GM04503 (cell line): ENCODE data around the gene ZNF74.
"Not testable (repeated sequence)": the region's sequence is repeated elsewhere in the genome, so short reads cannot be mapped to it uniquely, and the experiment has no call there.

Experiments
- DNase-seq: peaks from one replicate; pipeline ENCODE4 v3.0.0-alpha.2; 2012; ENCODE audit warnings: low read depth

The ZNF74 gene

DNA sequence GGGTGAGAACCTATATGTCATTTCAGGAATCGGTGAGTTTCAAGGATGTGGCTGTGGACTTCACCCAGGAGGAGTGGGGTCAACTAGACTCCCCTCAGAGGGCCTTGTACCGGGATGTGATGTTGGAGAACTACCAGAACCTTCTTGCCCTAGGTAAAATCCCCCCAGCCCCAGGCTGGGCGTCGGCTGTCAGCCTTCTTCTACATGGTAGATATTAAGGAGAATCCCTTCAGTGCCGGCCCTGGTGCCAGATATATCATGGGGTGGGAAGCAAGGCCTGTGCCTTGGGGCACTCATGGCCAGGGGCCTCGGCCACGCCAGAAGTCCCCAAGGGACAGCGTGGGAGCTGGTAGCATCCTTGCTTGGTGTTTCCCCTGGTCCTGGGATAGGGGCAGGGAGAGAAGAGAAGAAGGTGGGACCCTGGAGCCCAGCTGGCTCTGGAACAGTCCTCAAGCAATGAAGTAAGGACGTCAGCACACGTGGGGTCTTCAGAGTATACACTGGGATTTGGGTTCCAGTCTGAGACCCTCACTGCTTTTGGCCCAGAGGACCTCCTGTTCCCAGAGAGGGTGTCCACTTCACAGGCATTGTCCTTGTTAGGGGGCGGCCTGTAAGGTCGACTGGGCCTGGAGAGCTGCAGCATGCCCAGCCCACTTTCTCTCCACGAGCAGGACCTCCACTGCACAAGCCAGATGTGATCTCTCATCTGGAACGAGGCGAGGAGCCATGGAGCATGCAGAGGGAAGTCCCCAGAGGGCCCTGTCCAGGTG, 6.8 kb downstream of the ZNF74 start:
- DNase-seq = no peak

DNA sequence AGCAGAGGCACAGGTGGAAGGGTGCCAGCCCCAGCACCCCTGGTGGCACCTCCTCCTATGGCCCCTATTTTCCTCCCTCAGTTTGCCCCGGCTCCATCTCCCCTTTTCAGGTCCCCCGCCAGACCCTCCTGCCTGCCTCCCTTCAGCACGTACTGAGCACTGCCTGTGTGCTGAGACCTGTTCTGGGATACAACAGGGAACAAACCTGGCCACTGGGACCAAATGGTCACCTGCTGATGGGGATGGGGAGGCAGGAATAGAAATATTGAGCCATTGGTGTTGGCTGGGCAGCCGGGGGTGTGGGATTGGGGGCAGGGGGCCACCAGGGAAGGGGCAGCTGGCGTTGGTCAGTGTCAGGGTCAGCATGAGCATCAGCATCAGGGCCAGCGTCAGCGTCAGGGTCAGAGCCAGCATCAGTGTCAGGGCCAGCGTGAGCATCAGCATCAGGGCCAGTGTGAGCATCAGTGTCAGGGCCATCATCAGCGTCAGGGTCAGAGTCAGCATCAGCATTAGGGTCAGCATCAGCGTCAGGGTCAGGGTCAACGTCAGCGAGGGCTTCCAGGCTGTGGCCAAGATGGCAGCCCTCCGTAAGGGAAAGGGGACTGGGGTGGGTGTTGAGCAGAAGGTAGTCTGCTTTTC, 7.5 kb downstream of the ZNF74 start:
- no peak for DNase-seq

DNA sequence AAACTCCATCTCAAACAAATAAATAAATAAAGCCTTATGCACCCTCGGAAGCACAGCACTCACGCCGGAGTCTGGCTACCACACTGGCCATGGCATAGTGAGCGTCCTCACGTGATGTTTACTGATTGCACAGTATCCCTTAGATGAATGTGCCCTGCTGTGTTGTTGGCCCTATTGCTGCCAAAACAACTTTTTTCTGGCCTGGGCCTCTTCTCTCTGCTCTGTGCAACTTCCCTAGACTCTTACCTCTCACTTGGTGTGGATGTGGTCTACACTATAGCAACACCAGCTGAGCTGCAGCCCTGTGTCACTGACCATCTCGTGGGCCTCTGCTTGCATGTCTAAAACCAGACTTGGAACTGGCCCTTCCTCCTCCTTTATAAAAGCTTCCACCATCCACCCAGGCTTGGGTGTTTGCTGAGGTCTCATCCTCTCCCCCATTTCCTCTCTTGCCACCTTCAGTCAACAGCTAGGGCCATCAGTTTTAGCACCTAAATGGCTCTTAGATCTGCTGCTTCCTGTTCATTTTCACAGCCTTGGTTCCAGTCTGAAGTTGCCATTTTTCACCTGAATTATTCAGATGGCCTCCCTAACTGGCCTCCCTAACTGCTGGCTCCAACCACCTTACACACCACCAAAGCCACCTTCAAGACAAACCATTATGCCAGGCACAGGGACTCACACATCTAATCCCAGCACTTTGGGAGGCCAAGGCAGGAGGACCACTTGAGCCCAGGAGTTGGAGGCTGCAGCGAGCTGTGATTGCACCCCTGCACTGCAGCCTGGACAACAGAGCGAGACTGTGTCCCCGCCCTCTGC, 9.2 kb downstream of the ZNF74 start:
- no peak for DNase-seq

DNA sequence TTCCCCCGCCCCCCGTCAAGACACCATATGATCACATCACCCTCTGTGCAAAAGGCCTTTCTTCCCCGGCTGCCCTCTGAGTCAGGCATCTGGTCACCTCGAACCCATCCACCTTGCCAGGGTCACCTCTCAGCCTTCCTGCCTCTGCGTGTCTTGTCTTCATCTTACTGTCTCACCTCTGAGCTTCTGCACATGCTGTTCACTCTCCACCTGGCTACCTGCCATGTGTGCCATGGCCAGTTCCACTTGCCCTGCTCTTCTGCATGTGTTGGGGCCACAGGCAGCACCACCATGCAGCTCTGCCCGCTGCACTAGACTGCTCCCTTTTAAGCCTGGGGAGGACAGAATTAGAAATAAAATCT, 9.8 kb downstream of the ZNF74 start:
- no peak for DNase-seq

DNA sequence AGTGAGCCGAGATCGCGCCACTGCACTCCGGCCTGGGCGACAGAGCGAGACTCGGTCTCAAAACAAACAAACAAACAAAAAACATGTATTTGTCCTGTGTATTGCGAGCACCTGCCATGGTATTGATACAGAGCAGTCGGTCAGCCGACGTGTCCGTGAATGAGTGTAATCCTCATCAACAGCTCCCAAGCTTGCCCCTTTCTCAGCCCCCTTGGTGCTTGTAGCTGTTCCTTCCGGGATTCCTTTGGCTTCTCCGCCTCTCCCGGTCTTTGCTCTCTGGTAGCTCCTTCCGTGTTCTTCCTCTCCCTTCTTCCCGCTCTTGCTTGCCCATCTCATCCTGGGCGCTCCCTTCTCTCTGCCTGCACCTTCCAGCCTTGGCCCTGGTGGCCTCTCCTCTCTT, 10.9 kb downstream of the ZNF74 start:
- no peak for DNase-seq

DNA sequence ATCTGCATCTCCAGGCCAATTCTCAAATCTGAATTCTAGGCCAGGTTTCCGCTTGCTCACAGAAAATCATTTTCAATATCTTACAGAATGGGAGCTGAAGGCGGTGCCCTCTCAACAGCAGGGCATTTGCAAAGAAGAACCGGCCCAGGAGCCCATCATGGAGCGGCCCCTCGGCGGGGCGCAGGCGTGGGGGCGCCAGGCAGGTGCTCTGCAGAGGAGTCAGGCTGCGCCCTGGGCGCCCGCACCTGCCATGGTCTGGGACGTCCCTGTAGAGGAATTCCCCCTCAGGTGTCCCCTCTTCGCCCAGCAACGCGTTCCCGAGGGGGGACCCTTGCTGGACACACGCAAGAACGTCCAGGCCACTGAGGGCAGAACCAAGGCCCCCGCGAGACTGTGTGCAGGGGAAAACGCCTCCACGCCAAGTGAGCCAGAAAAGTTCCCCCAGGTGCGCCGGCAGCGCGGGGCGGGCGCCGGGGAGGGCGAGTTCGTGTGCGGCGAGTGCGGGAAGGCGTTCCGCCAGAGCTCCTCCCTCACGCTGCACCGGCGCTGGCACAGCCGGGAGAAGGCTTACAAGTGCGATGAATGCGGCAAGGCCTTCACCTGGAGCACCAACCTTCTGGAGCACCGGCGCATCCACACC, 11.5 kb downstream of the ZNF74 start:
- DNase-seq = no peak

DNA sequence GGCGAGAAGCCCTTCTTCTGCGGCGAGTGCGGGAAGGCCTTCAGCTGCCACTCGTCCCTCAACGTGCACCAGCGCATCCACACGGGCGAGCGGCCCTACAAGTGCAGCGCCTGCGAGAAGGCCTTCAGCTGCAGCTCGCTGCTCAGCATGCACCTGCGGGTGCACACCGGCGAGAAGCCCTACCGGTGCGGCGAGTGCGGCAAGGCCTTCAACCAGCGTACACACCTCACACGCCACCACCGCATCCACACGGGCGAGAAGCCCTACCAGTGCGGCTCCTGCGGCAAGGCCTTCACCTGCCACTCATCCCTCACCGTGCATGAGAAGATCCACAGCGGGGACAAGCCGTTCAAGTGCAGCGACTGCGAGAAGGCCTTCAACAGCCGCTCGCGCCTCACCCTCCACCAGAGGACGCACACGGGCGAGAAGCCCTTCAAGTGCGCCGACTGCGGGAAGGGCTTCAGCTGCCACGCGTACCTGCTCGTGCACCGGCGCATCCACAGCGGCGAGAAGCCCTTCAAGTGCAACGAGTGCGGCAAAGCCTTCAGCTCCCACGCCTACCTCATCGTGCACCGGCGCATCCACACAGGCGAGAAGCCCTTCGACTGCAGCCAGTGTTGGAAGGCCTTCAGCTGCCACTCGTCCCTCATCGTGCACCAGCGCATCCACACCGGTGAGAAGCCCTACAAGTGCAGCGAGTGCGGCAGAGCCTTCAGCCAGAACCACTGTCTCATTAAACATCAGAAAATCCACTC, 12.2 kb downstream of the ZNF74 start:
- no peak for DNase-seq

DNA sequence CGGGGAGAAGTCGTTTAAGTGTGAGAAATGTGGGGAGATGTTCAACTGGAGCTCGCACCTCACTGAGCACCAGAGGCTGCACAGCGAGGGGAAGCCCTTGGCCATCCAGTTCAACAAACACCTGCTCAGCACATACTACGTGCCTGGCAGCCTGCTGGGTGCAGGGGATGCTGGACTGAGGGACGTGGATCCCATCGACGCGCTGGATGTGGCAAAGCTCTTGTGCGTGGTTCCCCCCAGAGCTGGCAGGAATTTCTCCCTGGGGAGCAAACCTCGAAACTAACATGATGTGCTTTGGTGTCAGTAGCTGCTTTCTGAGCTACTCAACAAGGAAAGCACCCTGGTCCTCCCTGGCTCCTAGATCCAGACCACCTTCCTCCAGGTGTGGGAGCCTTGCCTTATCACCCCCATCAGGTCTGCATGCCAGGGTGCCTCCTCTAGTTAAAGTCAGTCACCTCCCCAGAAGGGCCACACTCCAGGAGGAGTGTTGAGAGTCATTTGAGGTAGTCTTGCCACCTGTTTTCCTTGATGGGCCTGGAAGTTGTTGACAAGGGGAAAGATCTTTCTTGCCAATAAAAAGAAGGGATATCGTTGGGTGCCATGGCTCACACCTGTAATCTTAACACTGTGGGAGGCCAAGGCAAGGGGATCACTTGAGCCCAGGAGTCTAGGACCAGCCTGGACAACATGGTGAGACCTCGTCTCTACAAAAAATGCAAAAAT, 12.9 kb downstream of the ZNF74 start:
- no peak for DNase-seq

DNA sequence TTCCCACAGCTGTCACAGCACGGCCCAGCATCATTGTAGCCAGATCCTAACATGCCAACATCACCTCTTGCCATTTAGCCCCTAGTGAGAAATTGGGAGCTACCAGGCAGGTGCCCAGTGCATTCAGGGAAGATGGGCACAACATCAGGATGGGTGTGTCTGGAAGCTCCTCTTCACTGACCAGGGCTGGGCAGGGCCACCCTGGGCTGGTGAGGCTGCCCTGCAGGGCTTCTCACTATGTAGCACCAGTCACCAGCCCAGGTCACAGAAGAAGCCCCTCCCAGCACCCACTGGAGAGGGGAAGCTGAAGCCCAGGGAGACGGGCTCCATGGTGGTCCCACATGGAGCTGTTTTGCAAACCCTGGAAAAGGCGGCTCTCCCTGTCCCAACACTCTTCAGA, 13.9 kb downstream of the ZNF74 start:
- no peak for DNase-seq

DNA sequence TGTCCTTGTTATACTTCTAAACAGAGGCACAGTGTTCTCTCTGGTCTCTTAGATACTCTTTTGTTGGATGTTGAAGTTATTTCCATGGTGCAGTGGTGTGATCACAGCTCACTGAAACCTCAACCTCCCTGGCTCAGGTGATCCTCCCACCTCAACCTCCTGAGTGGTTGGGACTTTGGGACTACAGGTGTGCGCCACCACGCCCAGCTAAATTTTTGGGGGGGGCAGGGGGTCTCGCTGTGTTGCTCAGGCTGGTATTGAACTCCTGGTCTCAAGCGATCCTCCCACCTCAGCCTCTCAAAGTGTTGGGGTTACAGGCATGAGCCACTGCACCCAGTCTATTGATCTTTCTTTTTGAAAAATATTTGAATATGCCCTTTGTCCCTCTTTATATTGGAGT, 14.9 kb downstream of the ZNF74 start:
- no peak for DNase-seq

DNA sequence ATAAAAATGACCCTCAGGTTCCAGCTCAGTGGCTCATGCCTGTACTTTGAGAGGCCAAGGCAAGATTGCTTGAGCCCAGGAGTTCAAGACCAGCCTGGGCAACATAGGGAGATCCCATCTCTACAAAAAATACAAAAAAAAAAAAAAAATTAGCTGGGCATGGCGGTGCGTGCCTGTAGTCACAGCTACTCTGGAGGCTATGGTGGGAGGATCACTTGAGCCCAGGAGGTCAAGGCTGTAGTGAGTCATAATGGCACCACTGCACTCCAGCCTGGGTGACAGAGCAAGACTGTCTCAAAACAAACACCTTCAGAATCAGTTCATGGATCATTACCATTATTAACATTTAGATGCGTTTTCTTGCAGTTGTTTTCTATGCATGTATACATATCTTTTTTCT, 15.4 kb downstream of the ZNF74 start:
- not testable (repeated sequence) for DNase-seq

DNA sequence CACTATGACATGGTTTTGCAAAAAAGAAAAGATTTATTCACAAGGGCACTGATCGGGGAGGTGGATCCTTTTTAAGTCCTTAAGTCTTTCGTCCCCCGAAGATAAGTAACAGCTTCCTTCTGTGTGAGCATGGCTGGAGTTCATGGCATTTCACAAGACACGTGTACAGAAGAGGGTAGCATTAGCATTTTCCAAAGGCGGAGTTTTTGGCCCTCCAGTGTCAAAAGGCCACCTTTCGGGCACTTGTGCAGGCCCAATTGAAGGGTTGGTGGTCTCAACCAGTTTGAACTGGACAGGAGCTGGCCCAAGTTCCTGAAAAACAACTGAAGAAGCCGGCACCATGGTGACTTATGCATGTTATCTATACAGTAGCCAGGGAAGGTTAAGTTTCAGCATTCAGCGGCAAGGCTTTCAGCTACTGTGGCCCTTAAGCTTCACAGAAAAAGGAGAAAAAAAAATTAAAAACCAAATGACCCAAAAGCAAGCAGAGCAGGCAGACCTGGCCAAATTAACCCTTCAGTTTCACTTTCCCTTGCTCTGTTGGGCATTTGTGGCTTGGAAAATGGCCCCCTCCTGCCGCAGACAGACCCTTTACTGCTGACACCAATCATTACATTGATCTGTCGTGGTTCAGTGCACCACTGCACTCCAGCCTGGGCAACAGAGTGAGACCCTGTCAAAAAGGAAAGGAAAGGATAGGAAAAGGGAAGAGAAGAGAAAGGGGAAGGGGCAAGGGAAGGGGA, 18.7 kb downstream of the ZNF74 start:
- DNase-seq = no peak

DNA sequence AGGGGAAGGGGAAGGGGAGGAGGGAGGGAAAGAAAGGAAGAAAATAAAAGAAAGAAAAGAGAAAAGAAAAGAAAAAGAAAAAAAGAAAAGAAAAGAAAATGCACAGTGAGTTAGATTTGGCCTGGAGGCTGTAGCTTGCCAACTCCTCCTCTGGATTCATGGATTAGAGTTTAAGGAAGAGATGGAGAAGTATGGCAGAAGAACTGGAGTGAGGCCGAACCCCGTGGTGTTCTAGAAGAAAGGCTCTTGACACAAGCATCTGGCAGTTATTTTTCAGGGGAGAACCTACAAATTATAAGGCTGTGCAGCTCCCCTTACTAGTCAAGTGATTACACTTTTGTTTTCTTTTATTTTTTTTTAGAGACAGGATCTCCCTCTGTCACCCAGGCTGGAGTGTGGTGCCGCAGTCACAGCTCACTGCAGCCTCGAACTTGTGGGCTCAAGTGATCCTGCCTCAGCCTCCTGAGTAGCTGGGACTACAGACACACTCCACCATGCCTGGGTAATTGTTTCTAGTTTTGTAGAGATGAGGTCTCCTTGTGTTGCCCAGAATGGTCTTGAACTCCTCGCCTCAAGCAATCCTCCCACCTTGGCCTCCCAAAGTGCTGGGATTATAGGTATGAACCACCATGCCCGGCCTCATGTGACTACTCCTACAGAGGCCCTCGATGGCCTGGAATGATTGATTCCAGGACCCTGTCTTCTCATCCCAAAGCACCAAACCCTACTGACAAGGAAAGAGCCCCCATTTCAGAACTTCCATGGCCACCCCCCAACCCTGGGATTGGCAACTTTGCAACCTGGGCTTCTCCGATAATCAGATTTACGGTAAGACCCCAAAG, 19.5 kb downstream of the ZNF74 start:
- no peak for DNase-seq

DNA sequence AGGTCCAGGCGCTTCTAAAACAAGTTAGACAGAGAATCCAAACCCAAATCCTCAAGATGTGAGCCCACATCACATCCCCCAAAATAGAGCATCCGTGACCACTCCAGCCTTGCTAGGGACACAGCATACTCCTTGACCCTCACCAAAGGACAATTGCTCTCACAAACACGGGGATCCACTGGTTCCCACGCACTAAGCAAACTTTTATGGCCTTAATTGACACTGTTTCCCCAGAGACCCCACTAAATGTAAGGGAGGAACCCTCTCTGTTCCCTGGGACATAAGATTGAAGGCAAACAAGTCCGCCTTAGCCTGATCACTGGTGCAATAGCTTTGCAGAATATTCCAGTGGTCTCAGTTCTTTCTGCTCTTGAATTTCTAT, 20.1 kb downstream of the ZNF74 start:
- no peak for DNase-seq

DNA sequence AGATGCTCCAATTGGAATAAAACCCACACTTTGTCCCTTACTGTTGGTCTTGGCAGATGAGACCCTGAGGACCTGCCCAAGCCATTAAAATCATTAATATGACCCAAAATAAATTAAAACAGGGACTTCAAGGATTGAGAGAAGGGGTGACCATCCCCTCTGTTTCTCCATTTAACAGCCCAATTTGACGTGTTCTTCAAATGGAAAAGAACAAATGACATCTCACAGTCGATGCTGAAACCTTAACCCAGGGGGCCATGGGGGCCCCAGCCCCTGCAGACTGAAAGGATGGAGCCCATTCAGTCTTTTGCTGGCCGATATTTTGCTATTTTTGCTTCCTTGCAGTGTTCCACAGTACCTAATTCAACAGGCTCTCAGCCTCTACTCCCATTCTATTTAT, 20.5 kb downstream of the ZNF74 start:
- DNase-seq = no peak

DNA sequence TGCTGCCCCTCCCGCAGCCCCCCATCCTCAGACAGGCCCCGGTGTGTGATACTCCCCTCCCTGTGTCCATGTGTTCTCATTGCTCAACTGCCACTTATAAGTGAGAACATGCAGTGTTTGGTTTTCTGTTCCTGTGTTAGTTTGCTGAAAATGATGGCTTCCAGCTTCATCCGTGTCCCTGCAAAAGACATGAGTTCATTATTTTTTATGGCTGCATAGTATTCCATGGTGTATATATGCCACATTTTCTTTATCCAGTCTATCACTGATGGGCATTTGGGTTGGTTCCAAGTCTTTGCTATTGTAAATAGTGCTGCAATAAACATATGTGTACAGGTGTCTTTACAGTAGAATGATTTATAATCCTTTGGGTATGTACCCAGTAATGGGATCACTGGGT, 21.3 kb downstream of the ZNF74 start:
- DNase-seq = not testable (repeated sequence)

DNA sequence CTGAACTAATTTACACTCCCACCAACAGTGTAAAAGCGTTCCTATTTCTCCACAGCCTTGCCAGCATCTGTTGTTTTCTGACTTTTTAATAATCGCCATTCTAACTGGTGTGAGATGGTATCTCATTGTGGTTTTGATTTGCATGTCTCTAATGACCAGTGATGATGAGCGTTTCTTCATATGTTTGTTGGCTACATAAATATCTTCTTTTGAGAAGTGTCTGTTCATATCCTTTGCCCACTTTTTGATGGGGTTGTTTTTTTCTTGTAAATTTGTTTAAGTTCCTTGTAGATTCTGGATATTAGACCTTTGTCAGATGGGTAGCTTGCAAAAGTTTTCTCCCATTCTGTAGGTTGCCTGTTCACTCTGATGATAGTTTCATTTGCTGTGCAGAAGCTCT, 21.7 kb downstream of the ZNF74 start:
- not testable (repeated sequence) for DNase-seq

DNA sequence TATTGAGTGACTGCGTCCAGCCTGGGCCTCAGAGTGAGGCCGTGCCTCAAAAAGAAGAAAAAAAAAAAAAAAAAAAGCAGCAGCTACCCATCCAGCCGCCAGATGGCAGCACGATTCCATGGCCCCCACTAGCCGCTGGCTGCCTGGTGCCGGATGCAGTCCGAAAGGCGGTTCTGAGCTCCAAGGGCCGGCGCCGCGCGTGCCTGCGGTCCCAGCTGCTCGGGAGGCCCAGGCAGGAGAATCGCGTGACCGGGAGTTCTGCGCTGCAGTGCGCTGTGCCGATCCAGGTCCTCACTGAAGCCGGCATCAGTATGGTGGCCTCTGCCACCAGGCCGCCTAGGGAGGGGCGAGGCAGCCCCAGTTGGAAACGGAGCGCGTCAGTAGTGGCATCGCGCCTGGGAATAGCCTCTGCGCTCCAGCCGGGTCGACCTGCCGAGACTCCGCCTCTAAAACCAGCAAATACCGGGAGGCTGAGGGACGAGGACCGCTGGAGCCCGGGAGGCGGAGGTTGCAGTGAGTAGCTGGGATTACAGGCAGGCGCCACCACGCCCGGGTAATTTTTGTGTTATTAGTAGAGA, 24.3 kb downstream of the ZNF74 start:
- no peak for DNase-seq

DNA sequence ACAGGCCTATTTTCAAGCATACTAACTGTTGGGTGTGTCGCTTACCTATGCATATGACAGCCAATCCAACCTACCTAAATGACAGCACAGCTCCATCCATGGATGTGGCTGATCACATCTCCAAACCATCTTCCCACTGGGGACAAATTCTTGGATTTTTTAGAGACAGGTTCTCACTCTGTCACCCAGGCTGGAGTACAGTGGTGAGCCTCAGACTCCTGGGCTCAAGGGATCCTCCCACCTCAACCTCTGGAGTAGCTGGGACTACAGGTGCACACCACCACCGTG, 25.7 kb downstream of the ZNF74 start:
- no peak for DNase-seq
